OCI-LY1 (cell line): Measurements from ENCODE around the gene MAN1C1.

Experiments used
- H2AFZ ChIP-seq: fragments of 200-600 bp; sonication (generic), shearing (Covaris generic); 2 replicates; pipeline ENCODE4 v1.6.0; 2014; ENCODE audit warnings: antibody characterized with exemption, mild to moderate bottlenecking, low read length
- H3F3A ChIP-seq: fragments of 200-600 bp; sonication (generic), shearing (Covaris generic); 2 replicates; pipeline ENCODE4 v1.6.0; 2014; ENCODE audit warnings: mild to moderate bottlenecking, antibody characterized with exemption, low read length, moderate library complexity; ENCODE audit not compliant: insufficient read depth
- H3K27ac ChIP-seq: fragments of 200-600 bp; sonication (generic); 2 replicates; pipeline ENCODE4 v1.5.1; 2014; ENCODE audit warnings: low read length, mixed run types, mild to moderate bottlenecking, low read depth; ENCODE audit not compliant: poor library complexity, severe bottlenecking
- H3K27me3 ChIP-seq: fragments of 200-600 bp; sonication (generic); 2 replicates; pipeline ENCODE4 v1.6.0; 2014; ENCODE audit warnings: antibody characterized with exemption, mild to moderate bottlenecking, low read length, moderate library complexity; ENCODE audit not compliant: insufficient read depth
- H3K36me3 ChIP-seq: fragments of 200-600 bp; sonication (generic); 2 replicates; pipeline ENCODE4 v1.6.1; 2014; ENCODE audit warnings: mild to moderate bottlenecking, antibody characterized with exemption, low read length, moderate library complexity, mixed read lengths; ENCODE audit not compliant: insufficient read depth
- H3K4me1 ChIP-seq: fragments of 200-600 bp; sonication (generic); 2 replicates; pipeline ENCODE4 v1.5.1; 2014; ENCODE audit warnings: mild to moderate bottlenecking, low read length, moderate library complexity; ENCODE audit not compliant: insufficient read depth, severe bottlenecking
- H3K4me2 ChIP-seq: fragments of 200-600 bp; sonication (generic), shearing (Covaris generic); 2 replicates; pipeline ENCODE4 v1.6.1; 2014; ENCODE audit warnings: low read length
- H3K4me3 ChIP-seq: fragments of 200-600 bp; sonication (generic); 2 replicates; pipeline ENCODE4 v1.5.1; 2014; ENCODE audit warnings: low read length, low read depth, mild to moderate bottlenecking, mixed read lengths; ENCODE audit not compliant: poor library complexity, severe bottlenecking
- H3K79me2 ChIP-seq: fragments of 200-600 bp; shearing (Covaris generic); 2 replicates; pipeline ENCODE4 v1.6.1; 2016; ENCODE audit warnings: mixed run types, low read length, mixed read lengths; ENCODE audit not compliant: insufficient read depth
- H3K9ac ChIP-seq: fragments of 200-600 bp; sonication (generic), shearing (Covaris generic); 2 replicates; pipeline ENCODE4 v1.6.1; 2014; ENCODE audit warnings: mild to moderate bottlenecking, low read length, mixed read lengths
- H3K9me2 ChIP-seq: fragments of 200-600 bp; sonication (generic), shearing (Covaris generic); 2 replicates; pipeline ENCODE4 v1.6.1; 2014; ENCODE audit warnings: low read depth, mild to moderate bottlenecking, low read length, mixed read lengths
- H3K9me3 ChIP-seq: fragments of 200-600 bp; shearing (Covaris generic); 2 replicates; pipeline ENCODE4 v1.6.1; 2014; ENCODE audit warnings: low read length, mixed read lengths
- H4K20me1 ChIP-seq: fragments of 200-600 bp; sonication (generic), shearing (Covaris generic); 2 replicates; pipeline ENCODE4 v1.6.0; 2016; ENCODE audit warnings: mild to moderate bottlenecking, low read length; ENCODE audit not compliant: insufficient read depth
- EZH2 ChIP-seq: fragments of 200-600 bp; sonication (generic), shearing (Covaris generic); IDR thresholded peaks from 2 replicates; pipeline ENCODE4 v1.8.0; 2017; ENCODE audit warnings: borderline replicate concordance, mixed run types, mild to moderate bottlenecking, antibody characterized with exemption, low read length, moderate library complexity, mixed read lengths
- TF ChIP-seq, protein P1 (sequence below): fragments of 200-600 bp; sonication (generic), shearing (Covaris generic); IDR thresholded peaks from 2 replicates; pipeline ENCODE4 v1.5.1; 2017; ENCODE audit warnings: mild to moderate bottlenecking, antibody characterized with exemption, low read length, moderate library complexity, mixed read lengths

Gene MAN1C1

DNA sequence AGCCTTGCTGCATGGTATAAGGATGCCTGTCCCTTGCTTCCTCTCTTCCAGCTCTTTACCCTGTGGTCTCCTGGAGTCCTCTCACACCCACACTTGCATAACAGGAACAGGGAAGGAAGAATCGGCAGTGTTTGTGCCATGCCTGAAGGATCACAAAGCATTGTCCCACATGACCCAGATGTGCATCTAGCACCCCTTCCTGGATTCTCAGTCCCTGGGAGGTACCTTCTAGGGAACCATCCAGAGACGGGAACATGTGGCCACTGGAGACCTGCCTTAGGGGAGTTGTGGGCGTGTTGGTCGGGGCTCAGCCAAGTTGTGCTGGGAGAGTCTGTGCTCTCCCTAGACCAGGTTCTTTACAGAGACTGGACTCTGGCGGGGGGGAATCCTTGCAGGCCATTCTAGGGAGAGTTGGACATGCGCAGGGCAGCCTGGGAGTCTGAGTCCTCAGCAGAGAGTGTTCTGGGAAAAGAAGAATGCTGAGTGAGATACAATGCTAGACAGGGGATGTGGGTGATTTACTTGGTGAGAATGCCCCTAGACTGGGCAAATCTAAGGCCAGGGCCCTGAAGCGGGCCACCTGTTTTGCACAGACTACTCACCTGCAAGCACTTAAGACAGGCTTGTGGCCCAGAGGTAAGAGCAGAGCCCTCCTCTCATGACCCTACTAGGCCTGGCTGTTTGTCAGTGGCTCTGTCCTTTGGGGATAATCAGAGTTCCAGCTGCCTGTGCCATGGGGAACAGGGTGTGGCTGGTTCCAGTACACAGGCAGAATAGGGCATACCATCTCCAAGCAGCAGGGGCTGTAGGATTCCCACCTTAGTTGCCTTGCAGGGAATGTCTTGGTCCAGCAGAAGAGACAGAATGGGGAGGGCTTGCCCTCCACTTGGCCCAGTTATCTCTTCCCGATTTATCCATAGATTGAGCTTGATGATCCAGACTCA is 89.8 kb downstream of the MAN1C1 start:
- no peaks in the 10 kb centered on the region for H3K9me2 ChIP-seq
- no peaks in the 10 kb centered on the region for H3K79me2 ChIP-seq
- H3F3A ChIP-seq = no peaks in the 10 kb centered on the region
- no peaks in the 10 kb centered on the region for H4K20me1 ChIP-seq
- H3K36me3 ChIP-seq = no peaks in the 10 kb centered on the region
- H3K4me2 ChIP-seq = no peak overlapping the region
- no peak overlapping the region for H3K9ac ChIP-seq
- H3K4me3 ChIP-seq = no peak overlapping the region
- peaks cover 14% of the 10 kb centered on the region; the same call in 1 of the 2 replicates for H3K27me3 ChIP-seq
- no peaks in the 10 kb centered on the region for H3K9me3 ChIP-seq
- no peak for TF ChIP-seq EZH2
- TF ChIP-seq, protein P1, sequence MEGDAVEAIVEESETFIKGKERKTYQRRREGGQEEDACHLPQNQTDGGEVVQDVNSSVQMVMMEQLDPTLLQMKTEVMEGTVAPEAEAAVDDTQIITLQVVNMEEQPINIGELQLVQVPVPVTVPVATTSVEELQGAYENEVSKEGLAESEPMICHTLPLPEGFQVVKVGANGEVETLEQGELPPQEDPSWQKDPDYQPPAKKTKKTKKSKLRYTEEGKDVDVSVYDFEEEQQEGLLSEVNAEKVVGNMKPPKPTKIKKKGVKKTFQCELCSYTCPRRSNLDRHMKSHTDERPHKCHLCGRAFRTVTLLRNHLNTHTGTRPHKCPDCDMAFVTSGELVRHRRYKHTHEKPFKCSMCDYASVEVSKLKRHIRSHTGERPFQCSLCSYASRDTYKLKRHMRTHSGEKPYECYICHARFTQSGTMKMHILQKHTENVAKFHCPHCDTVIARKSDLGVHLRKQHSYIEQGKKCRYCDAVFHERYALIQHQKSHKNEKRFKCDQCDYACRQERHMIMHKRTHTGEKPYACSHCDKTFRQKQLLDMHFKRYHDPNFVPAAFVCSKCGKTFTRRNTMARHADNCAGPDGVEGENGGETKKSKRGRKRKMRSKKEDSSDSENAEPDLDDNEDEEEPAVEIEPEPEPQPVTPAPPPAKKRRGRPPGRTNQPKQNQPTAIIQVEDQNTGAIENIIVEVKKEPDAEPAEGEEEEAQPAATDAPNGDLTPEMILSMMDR = no peak
- no peak overlapping the region for H2AFZ ChIP-seq
- no peak overlapping the region for H3K27ac ChIP-seq
- H3K4me1 ChIP-seq = no peaks in the 10 kb centered on the region

GRCh38 chr1:25707280-25708016 is 90.9 kb downstream of the MAN1C1 start:
- no peak overlapping the region for H3K4me2 ChIP-seq
- H3K9ac ChIP-seq = no peak overlapping the region
- H3K27ac ChIP-seq = no peak overlapping the region

GRCh38 chr1:25710583-25711347 is 94.2 kb downstream of the MAN1C1 start:
- Histone ChIP-seq H3K79me2 (no peaks in the 10 kb centered on the region), H3K27ac (no peak overlapping the region)

More at GRCh38 chr1:25707280-25708016, 90.9 kb downstream of the MAN1C1 start:
- Histone ChIP-seq H3K9me3 (no peaks in the 10 kb centered on the region), H3K9me2 (no peaks in the 10 kb centered on the region), H2AFZ (no peak overlapping the region), H3K4me3 (no peak overlapping the region), H4K20me1 (no peaks in the 10 kb centered on the region), H3K79me2 (no peaks in the 10 kb centered on the region), H3K27me3 (peaks cover 14% of the 10 kb centered on the region), H3K36me3 (no peaks in the 10 kb centered on the region), H3K4me1 (no peaks in the 10 kb centered on the region), H3F3A (no peaks in the 10 kb centered on the region)
- no peak for TF ChIP-seq EZH2
- TF ChIP-seq, protein P1 = no peak

More at GRCh38 chr1:25710583-25711347, 94.2 kb downstream of the MAN1C1 start:
- no peak overlapping the region for H2AFZ ChIP-seq
- H4K20me1 ChIP-seq = no peaks in the 10 kb centered on the region
- TF ChIP-seq, protein P1 = no peak
- TF ChIP-seq EZH2 = no peak
- H3K9me3 ChIP-seq = no peaks in the 10 kb centered on the region
- no peak overlapping the region for H3K4me3 ChIP-seq
- no peak overlapping the region for H3K4me2 ChIP-seq
- no peaks in the 10 kb centered on the region for H3K36me3 ChIP-seq
- no peaks in the 10 kb centered on the region for H3K4me1 ChIP-seq
- H3K9me2 ChIP-seq = no peaks in the 10 kb centered on the region
- H3F3A ChIP-seq = no peaks in the 10 kb centered on the region
- H3K27me3 ChIP-seq = peaks cover 6% of the 10 kb centered on the region; the same call in 1 of the 2 replicates
- no peak overlapping the region for H3K9ac ChIP-seq
